Tibial nerve (tissue), 4 donors: ENCODE data around the gene RNF220.

Source experiments
- CTCF ChIP-seq, 5 experiments: fragments of 200-600 bp in 3 of 5; fragments of 450-650 bp in 2 of 5; sonication (generic) in 3 of 5; IDR thresholded peaks; one replicate each; pipeline ENCODE4 v1.5.1; 2016 to 2019; ENCODE audit warnings: antibody characterized with exemption in 5 of 5, mild to moderate bottlenecking in 3 of 5, moderate library complexity in 2 of 5
- EP300 ChIP-seq, 2 donors: sonication (generic); formaldehyde crosslinking; IDR thresholded peaks; one replicate each; pipeline ENCODE4 v1.6.1; 2017; ENCODE audit warnings: antibody characterized with exemption in 2 of 2, mild to moderate bottlenecking in 1 of 2

GRCh38 chr1:44641126-44642102 is 236.4 kb downstream of the RNF220 start:
- TF ChIP-seq CTCF (IDR thresholded peaks at IDR 0.05) (no peak), EP300 (IDR thresholded peaks at IDR 0.05) (no peak)
